Neural cell (in vitro differentiated cells): ENCODE measurements around the gene ARFGEF3. TPM values are rescaled to one million over a fixed set of nuclear protein-coding genes. Genes with fewer than 3 reads are reported as not detected.

Source experiments
- H2AFZ ChIP-seq: fragments of 200-600, 300-800 bp; sonication (generic), shearing (Covaris generic); 2 replicates; pipeline ENCODE4 v1.6.0; 2014; ENCODE audit warnings: low read depth, mild to moderate bottlenecking, antibody characterized with exemption, low read length, moderate library complexity
- H3F3A ChIP-seq: fragments of 200-600 bp; shearing (Covaris generic); 2 replicates; pipeline ENCODE4 v1.6.1; 2016; ENCODE audit warnings: mild to moderate bottlenecking, moderate library complexity, mixed read lengths, antibody characterized with exemption, low read length; ENCODE audit not compliant: insufficient read depth, poor library complexity, severe bottlenecking
- H3K27ac ChIP-seq: fragments of 200-600, 300-800 bp; sonication (generic), shearing (Covaris generic); 2 replicates; pipeline ENCODE4 v1.5.1; 2014; ENCODE audit warnings: mild to moderate bottlenecking, low read length, moderate library complexity
- H3K27me3 ChIP-seq: fragments of 300-800, 200-600 bp; sonication (generic), shearing (Covaris generic); 2 replicates; pipeline ENCODE4 v1.6.0; 2014; ENCODE audit warnings: mild to moderate bottlenecking, low read depth, low read length, moderate library complexity; ENCODE audit not compliant: insufficient read depth
- H3K36me3 ChIP-seq: fragments of 300-800, 200-600 bp; sonication (generic), shearing (Covaris generic); 2 replicates; pipeline ENCODE4 v1.5.1; 2014; ENCODE audit warnings: mild to moderate bottlenecking, antibody characterized with exemption, low read length, moderate library complexity; ENCODE audit not compliant: insufficient read depth
- H3K4me2 ChIP-seq: fragments of 300-800, 200-600 bp; sonication (generic), shearing (Covaris generic); 2 replicates; pipeline ENCODE4 v1.6.0; 2014; ENCODE audit warnings: mild to moderate bottlenecking, low read length
- H3K4me3 ChIP-seq: fragments of 300-800, 200-600 bp; sonication (generic), shearing (Covaris generic); 2 replicates; pipeline ENCODE4 v1.5.1; 2014; ENCODE audit warnings: mild to moderate bottlenecking, low read length, moderate library complexity
- H3K79me2 ChIP-seq: fragments of 200-600 bp; shearing (Covaris generic); replicated peaks from 2 replicates; pipeline ENCODE4 v1.6.0; 2014; ENCODE audit warnings: mild to moderate bottlenecking, low read length, moderate library complexity; ENCODE audit not compliant: insufficient read depth
- H3K9ac ChIP-seq: fragments of 300-800, 200-600 bp; sonication (generic), shearing (Covaris generic); 2 replicates; pipeline ENCODE4 v1.6.1; 2016; ENCODE audit warnings: mild to moderate bottlenecking, low read length, mixed read lengths
- H3K9me2 ChIP-seq: fragments of 200-600 bp; shearing (Covaris generic); 2 replicates; pipeline ENCODE4 v1.6.1; 2016; ENCODE audit warnings: mild to moderate bottlenecking, low read length, mixed read lengths; ENCODE audit not compliant: insufficient read depth
- H3K9me3 ChIP-seq: fragments of 200-600, 300-800 bp; sonication (generic), shearing (Covaris generic); 2 replicates; pipeline ENCODE4 v1.6.1; 2016; ENCODE audit warnings: mild to moderate bottlenecking, mixed run types, low read length, moderate library complexity, mixed read lengths
- H4K20me1 ChIP-seq: fragments of 200-600 bp; shearing (Covaris generic); 2 replicates; pipeline ENCODE4 v1.6.1; 2016; ENCODE audit warnings: mild to moderate bottlenecking, mixed run types; ENCODE audit not compliant: insufficient read depth
- EP300 ChIP-seq: fragments of 450-650 bp; conservative IDR thresholded peaks from 2 replicates; pipeline ENCODE4 v1.6.1; 2014; ENCODE audit warnings: antibody characterized with exemption, mild to moderate bottlenecking, moderate library complexity; ENCODE audit not compliant: poor library complexity, severe bottlenecking
- EZH2 ChIP-seq: fragments of 200-600, 300-800 bp; shearing (Covaris generic), sonication (generic); IDR thresholded peaks from 2 replicates; pipeline ENCODE4 v1.6.1; 2014; ENCODE audit warnings: antibody characterized with exemption, low read length, borderline replicate concordance, mild to moderate bottlenecking; ENCODE audit not compliant: insufficient read depth, poor library complexity, severe bottlenecking
- MXI1 ChIP-seq: fragments of 450-650 bp; conservative IDR thresholded peaks from 2 replicates; pipeline ENCODE4 v1.6.1; 2014; ENCODE audit warnings: antibody characterized with exemption, mild to moderate bottlenecking; ENCODE audit not compliant: poor library complexity, severe bottlenecking
- POLR2AphosphoS5 ChIP-seq: IDR thresholded peaks from 2 replicates; pipeline ENCODE4 v1.6.1; 2012
- RAD21 ChIP-seq: fragments of 450-650 bp; conservative IDR thresholded peaks from 2 replicates; pipeline ENCODE4 v1.6.1; 2014; ENCODE audit warnings: antibody characterized with exemption, mild to moderate bottlenecking, moderate library complexity
- SMC3 ChIP-seq: fragments of 450-650 bp; conservative IDR thresholded peaks from 2 replicates; pipeline ENCODE4 v1.6.1; 2014; ENCODE audit warnings: antibody characterized with exemption, mild to moderate bottlenecking, moderate library complexity; ENCODE audit not compliant: poor library complexity
- TAF1 ChIP-seq: IDR thresholded peaks from 2 replicates; pipeline ENCODE4 v1.6.1; 2012; ENCODE audit warnings: low read depth
- polyA plus RNA-seq: library from polyadenylated mRNA; depleted of rRNA; stranded (reverse); fragments of >200 nt; gene quantifications from 2 replicates; pipeline ENCODE4 v1.2.3, GENCODE V29; 2014
- TF ChIP-seq, protein P1 (sequence below): IDR thresholded peaks from 2 replicates; pipeline ENCODE4 v1.6.1; 2012; ENCODE audit warnings: borderline replicate concordance
- TF ChIP-seq, protein P2 (sequence below): fragments of 450-650 bp; IDR thresholded peaks from 2 replicates; pipeline ENCODE4 v1.5.1; 2014; ENCODE audit warnings: antibody characterized with exemption, mild to moderate bottlenecking, moderate library complexity; ENCODE audit not compliant: poor library complexity, severe bottlenecking

ARFGEF3 gene
- polyA plus RNA-seq, 1 donor from 2014 or later, result 4.6 TPM

DNA sequence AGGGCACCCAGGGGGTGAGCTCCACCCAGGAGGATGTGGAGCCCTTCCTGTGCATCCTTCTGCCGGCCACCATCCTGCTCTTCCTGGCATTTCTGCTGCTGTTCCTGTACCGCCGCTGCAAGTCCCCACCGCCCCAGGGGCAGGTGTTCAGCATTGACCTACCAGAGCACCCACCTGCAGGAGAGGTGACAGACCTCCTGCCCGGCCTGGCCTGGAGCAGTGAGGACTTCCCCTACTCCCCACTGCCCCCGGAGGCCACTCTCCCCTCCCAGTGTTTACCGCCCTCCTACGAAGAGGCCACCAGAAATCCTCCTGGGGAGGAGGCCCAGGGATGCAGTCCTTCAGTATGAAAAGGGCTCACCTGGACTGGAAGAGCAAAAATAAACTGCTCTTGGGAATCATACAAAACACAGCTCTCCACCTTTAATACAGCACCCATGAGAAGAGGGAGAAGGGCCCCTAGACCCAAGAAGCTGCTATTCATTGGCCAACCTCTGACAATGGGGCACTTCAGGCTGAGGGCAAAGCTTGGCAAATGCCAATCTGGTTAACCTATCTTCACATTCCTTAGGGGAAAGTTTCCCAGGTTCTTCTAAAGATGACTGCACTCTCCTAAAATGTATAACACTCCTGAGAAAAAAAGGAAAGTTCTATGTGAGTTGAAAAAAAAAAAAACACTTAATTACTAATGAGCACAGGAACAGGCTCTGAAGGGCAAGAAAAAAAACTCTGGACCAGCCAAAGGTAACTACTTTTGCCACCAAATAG lies 220.9 kb downstream of the ARFGEF3 start:
- no peaks in the 10 kb centered on the region for H3K79me2 ChIP-seq
- TF ChIP-seq RAD21 (no peak), MXI1 (no peak), TAF1 (no peak), SMC3 (no peak), EP300 (no peak), POLR2AphosphoS5 (no peak), EZH2 (no peak)
- TF ChIP-seq, protein P1, sequence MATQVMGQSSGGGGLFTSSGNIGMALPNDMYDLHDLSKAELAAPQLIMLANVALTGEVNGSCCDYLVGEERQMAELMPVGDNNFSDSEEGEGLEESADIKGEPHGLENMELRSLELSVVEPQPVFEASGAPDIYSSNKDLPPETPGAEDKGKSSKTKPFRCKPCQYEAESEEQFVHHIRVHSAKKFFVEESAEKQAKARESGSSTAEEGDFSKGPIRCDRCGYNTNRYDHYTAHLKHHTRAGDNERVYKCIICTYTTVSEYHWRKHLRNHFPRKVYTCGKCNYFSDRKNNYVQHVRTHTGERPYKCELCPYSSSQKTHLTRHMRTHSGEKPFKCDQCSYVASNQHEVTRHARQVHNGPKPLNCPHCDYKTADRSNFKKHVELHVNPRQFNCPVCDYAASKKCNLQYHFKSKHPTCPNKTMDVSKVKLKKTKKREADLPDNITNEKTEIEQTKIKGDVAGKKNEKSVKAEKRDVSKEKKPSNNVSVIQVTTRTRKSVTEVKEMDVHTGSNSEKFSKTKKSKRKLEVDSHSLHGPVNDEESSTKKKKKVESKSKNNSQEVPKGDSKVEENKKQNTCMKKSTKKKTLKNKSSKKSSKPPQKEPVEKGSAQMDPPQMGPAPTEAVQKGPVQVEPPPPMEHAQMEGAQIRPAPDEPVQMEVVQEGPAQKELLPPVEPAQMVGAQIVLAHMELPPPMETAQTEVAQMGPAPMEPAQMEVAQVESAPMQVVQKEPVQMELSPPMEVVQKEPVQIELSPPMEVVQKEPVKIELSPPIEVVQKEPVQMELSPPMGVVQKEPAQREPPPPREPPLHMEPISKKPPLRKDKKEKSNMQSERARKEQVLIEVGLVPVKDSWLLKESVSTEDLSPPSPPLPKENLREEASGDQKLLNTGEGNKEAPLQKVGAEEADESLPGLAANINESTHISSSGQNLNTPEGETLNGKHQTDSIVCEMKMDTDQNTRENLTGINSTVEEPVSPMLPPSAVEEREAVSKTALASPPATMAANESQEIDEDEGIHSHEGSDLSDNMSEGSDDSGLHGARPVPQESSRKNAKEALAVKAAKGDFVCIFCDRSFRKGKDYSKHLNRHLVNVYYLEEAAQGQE, result no peak
- TF ChIP-seq, protein P2, sequence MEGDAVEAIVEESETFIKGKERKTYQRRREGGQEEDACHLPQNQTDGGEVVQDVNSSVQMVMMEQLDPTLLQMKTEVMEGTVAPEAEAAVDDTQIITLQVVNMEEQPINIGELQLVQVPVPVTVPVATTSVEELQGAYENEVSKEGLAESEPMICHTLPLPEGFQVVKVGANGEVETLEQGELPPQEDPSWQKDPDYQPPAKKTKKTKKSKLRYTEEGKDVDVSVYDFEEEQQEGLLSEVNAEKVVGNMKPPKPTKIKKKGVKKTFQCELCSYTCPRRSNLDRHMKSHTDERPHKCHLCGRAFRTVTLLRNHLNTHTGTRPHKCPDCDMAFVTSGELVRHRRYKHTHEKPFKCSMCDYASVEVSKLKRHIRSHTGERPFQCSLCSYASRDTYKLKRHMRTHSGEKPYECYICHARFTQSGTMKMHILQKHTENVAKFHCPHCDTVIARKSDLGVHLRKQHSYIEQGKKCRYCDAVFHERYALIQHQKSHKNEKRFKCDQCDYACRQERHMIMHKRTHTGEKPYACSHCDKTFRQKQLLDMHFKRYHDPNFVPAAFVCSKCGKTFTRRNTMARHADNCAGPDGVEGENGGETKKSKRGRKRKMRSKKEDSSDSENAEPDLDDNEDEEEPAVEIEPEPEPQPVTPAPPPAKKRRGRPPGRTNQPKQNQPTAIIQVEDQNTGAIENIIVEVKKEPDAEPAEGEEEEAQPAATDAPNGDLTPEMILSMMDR, result no peak
- H3K27ac ChIP-seq, result no peak overlapping the region
- H3K36me3 ChIP-seq, result no peaks in the 10 kb centered on the region
- no peak overlapping the region for H3K4me2 ChIP-seq
- H3K9ac ChIP-seq, result no peak overlapping the region
- no peaks in the 10 kb centered on the region for H3F3A ChIP-seq
- no peaks in the 10 kb centered on the region for H3K27me3 ChIP-seq
- no peak overlapping the region for H2AFZ ChIP-seq
- no peaks in the 10 kb centered on the region for H3K9me2 ChIP-seq
- H4K20me1 ChIP-seq, result no peaks in the 10 kb centered on the region
- no peaks in the 10 kb centered on the region for H3K9me3 ChIP-seq
- no peak overlapping the region for H3K4me3 ChIP-seq

DNA sequence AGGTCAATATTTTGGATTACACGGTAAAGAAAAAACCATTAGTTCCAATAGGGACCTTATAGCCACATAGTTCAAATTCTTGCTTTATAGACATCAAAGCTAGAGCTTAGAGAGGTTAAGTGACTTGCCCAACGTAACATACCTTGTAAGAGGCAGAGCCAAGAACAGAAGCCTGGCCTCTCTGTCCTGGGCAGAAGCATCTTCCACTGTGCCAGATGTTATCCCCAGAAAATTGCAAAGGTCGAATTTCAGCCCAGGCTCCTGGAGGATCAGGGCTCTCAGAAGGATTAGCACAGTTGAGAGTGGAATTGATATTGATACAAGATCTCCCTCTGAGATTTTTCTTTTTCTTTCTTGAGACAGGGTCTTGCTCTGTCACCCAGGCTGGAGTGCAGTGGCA lies 222.0 kb downstream of the ARFGEF3 start:
- H3K36me3 ChIP-seq, result no peaks in the 10 kb centered on the region
- no peak overlapping the region for H3K4me3 ChIP-seq
- no peaks in the 10 kb centered on the region for H3K79me2 ChIP-seq
- no peak overlapping the region for H3K4me2 ChIP-seq
- no peaks in the 10 kb centered on the region for H3K9me2 ChIP-seq
- H3K27ac ChIP-seq, result no peak overlapping the region
- no peaks in the 10 kb centered on the region for H3F3A ChIP-seq
- H3K27me3 ChIP-seq, result no peaks in the 10 kb centered on the region
- no peak overlapping the region for H3K9ac ChIP-seq
- no peaks in the 10 kb centered on the region for H4K20me1 ChIP-seq
- H2AFZ ChIP-seq, result no peak overlapping the region
- H3K9me3 ChIP-seq, result no peaks in the 10 kb centered on the region
- TF ChIP-seq, protein P2, result no peak
- TF ChIP-seq, protein P1, result no peak
- TF ChIP-seq TAF1 (no peak), POLR2AphosphoS5 (no peak)
